Prostate gland (tissue), 2 donors: ENCODE data around the gene TRPC3.

ENCODE experiments used
- POLR2A ChIP-seq: fragments of 450-650 bp; IDR thresholded peaks from one replicate; pipeline ENCODE4 v1.6.1; 2016; ENCODE audit warnings: antibody characterized with exemption, mild to moderate bottlenecking
- TF ChIP-seq, protein P1 (sequence below), 4 experiments: fragments of 200-600 bp in 2 of 4; fragments of 450-650 bp in 2 of 4; sonication (generic) in 2 of 4; IDR thresholded peaks; 1 replicate in 3 of 4; 2 replicates in 1 of 4; pipeline ENCODE4 v1.5.1; 2016 to 2019; ENCODE audit warnings: antibody characterized with exemption in 4 of 4, mild to moderate bottlenecking in 2 of 4, moderate library complexity in 2 of 4

GRCh38 chr4:121957266-121957665, 5.4 kb upstream of the TRPC3 start:
- no peak for TF ChIP-seq POLR2A
- TF ChIP-seq, protein P1, sequence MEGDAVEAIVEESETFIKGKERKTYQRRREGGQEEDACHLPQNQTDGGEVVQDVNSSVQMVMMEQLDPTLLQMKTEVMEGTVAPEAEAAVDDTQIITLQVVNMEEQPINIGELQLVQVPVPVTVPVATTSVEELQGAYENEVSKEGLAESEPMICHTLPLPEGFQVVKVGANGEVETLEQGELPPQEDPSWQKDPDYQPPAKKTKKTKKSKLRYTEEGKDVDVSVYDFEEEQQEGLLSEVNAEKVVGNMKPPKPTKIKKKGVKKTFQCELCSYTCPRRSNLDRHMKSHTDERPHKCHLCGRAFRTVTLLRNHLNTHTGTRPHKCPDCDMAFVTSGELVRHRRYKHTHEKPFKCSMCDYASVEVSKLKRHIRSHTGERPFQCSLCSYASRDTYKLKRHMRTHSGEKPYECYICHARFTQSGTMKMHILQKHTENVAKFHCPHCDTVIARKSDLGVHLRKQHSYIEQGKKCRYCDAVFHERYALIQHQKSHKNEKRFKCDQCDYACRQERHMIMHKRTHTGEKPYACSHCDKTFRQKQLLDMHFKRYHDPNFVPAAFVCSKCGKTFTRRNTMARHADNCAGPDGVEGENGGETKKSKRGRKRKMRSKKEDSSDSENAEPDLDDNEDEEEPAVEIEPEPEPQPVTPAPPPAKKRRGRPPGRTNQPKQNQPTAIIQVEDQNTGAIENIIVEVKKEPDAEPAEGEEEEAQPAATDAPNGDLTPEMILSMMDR (IDR thresholded peaks at IDR 0.05), result no peak
